Body of pancreas (tissue), 4 donors: Measurements from ENCODE around the gene NUP50.

Source experiments
- CTCF ChIP-seq, 7 experiments: fragments of 450-650 bp in 4 of 7; fragments of 200-600 bp in 3 of 7; sonication (generic) in 3 of 7; IDR thresholded peaks; one replicate each; pipeline ENCODE4 v1.5.1; 2016 to 2019; ENCODE audit warnings: antibody characterized with exemption in 7 of 7
- POLR2A ChIP-seq, 3 donors: fragments of 450-650 bp; IDR thresholded peaks; one replicate each; pipeline ENCODE4 v1.6.1; 2016; ENCODE audit warnings: antibody characterized with exemption in 3 of 3, mild to moderate bottlenecking in 2 of 3

GRCh38 chr22:45166932-45167331 lies 3.2 kb downstream of the NUP50 start:
- TF ChIP-seq CTCF (IDR thresholded peaks at IDR 0.05) (no peak), POLR2A (IDR thresholded peaks at IDR 0.05) (no peak)
